GM19193 (cell line): Measurements from ENCODE around the gene CINP.

Experiments
- POLR2A ChIP-seq: IDR thresholded peaks from 4 replicates; pipeline ENCODE4 v1.6.1; 2011; ENCODE audit not compliant: insufficient read depth, insufficient read length; ENCODE audit errors: extremely low read depth

Gene CINP

GRCh38 chr14:102335163-102335562 is 27.5 kb downstream of the CINP start:
- no peak for TF ChIP-seq POLR2A

GRCh38 chr14:102333795-102334705 is 28.6 kb downstream of the CINP start:
- no peak for TF ChIP-seq POLR2A

DNA sequence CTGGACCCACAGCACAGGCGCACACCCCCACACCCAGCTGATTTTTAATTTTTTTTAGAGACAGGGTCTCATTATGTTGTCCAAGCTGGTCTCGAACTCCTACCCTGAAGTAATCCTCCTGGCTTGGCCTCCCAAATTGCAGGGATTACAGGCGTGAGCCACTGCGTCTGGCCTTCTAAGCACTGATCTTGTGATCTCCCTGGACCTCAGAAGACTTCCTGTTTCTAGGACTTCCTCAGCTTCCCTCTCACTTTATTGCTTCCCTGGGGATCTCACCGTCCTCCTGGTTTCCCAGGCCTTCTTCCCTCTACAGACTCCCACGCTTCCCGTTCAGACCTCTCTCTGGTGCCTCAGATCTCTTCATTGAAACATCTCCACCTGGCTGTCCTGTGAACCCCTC is 29.3 kb downstream of the CINP start:
- TF ChIP-seq POLR2A = no peak

DNA sequence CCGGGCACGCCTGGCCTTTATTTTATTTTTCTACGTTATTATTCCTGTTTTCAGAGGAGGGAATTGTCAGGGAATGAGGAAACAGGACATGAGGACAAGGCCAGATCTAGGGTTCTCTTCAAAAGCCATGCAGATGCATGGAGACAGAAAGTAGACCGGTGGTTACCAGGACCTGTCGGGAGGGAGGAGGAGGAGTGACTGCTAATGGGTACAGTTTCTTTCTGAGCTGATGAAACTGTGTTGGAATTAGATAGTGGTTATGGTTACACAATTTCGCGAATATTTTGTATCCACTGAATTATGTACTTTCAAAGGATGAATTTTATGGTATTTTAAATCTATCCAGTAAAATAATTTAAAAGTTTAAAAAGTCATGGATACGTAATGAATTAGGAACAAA is 31.9 kb downstream of the CINP start:
- no peak for TF ChIP-seq POLR2A

DNA sequence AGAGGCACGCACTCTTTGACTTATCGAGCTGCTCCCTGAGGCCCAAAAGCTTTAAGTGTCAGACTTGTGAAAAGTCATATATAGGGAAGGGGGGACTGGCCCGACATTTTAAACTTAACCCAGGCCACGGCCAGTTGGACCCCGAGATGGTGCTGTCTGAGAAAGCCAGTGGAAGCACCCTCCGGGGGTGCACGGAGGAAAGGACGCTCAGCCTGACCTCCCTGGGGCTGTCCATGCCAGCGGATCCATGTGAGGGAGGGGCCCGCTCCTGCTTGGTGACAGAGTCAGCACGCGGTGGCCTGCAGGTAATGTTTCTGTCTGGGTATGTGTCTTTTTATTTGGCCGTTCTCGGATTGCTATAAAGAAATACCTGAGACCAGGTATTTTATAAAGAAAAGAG is 36.1 kb downstream of the CINP start:
- no peak for TF ChIP-seq POLR2A

DNA sequence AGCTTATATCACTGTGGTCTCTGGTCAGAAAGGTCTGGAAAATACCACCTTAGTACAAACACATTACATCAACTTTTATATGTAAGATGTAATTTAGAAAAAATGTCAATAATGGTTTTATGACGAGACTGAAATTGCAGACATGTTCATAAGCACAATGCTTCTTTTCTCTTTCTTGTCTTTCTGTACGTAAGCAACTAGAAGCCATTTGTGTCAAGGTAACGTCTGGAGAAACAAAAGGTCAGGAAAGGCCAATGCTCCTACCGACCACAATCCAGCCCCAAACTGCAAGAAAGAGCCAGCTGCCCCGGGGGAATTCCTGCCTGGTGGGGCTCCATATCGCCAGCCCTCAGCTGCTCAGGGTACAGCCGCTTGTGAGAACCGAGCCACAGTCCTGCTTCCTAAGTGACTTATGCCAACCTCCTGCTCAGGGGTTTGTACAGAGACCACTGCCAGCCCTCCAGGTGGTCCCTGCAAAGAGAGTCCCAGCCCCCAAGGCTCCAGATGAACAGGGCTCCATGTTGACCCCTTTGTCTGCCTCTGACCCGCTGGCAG is 36.8 kb downstream of the CINP start:
- no peak for TF ChIP-seq POLR2A

DNA sequence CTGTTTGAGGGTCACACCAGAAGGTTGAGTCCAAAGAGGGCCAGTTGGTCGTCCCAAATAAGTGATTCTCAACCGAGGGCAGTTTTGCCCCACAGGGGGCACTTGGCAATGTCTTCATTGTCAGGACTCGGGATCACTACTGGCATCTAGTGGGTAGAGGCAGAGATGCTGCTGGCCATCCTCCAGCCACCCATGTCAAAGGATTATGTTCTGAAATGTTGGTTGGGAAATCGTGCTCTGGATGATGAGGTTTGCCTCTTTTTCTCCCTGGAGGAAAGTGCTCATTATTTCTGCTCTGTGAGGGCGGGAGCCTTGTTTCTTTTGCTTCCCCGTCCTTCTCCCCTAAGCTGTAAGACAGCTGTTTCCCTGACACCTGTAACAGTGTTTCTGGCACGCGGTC is 39.6 kb downstream of the CINP start:
- no peak for TF ChIP-seq POLR2A

GRCh38 chr14:102321456-102322422 is 41.0 kb downstream of the CINP start:
- TF ChIP-seq POLR2A = no peak

GRCh38 chr14:102320671-102321455 is 41.8 kb downstream of the CINP start:
- TF ChIP-seq POLR2A = no peak

- TF ChIP-seq POLR2A = no peak
These were observed 42.5 kb downstream of the CINP start for GRCh38 chr14:102320033-102320660.

DNA sequence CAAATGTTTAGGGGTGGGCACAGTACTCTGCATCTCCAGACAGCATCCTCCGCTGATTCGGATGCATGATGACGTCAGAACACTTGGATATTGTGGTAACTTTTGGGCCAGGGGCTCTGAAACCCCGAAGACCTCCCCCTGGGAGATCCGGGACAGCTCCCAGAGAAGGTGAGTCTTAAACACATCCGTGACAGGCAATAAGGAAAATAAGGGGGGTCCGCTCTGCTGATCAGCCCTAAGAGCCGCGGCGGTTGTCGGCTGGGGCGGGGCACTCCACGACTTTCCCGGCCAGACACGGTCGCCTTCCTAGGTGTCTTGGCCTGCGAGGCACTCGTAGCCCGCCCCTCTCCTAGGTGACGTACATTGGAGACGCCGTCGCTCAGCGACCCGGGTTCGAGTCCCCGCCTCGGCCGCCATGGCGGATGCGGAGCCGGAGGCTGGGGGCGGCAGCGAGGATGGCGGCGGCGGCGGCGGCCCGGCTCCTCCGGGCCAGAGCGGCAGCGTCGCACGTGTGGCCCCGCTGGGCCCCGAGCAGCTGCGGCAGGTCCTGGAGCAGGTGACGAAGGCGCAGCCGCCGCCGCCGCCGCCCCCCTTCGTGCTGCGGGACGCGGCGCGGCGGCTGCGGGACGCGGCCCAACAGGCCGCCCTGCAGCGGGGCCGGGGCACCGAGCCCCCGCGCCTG is 43.2 kb downstream of the CINP start, which contains the start of gene ZNF839:
TSS of gene ZNF839 (plus strand) at position 396 of the 682 bp plus-strand sequence. CDS start at position 416, 20 bp downstream.
- TF ChIP-seq POLR2A = peak; percentile 66

DNA sequence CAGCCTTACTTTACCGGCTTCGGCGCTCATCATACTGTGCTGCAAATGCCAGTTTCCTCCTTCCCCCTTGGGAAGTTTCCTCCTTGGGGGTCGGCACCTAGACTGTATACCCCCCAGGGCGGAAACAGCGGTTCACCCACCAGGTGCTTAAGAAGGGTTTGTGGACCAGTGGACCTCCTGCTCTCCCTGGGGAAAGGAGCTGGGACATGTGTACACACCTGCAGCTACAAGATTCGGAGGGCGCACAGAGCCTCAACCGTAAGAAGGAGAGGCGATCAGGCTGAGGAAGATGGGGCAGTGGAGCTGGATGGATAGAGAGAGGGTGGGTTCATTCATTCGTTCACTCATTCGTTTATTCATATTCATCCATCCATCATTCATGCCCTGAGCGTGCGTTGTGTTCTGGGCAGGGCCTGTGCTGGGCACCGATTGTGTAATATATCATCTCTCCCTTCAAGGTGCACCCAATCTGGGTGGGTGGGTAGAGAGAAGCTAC is 43.9 kb downstream of the CINP start:
- TF ChIP-seq POLR2A = no peak

DNA sequence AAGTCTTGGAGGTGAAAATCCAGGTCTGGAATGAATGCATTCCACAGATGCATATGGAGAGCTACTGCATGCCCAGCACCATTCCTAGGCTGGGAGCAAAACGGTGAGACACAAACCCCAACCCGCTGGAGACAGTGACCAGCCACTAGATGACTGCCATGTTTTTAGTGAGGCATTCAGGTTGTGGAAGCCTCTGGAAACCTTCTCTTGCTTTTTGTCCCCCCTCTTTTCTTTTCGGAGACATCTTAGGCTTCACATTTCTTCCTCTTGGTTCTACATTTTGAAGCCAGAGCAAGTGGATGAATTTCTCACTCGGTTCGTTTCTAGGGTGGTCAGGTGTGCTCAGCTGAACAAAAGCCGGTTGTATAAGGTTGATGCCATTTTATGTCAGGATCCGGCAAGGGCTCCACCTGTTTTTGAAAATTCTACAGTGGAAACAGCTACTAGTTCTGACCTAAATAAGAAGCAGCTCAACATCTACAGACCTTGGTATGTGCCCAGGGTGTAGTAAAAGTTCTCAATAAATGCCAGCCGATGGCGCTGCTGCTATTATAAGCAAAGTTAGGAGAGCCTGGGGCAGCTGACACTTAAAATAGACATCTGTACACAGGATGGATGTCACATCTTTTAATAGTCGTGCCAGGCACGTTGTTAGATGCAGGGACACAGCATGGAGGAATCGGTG is 45.0 kb downstream of the CINP start:
- peak; percentile 13 for TF ChIP-seq POLR2A
